H7 (cell line): ENCODE measurements around the gene COL17A1. TPM values are rescaled to one million over a fixed set of nuclear protein-coding genes. Genes with fewer than 3 reads are reported as not detected.
A peak's percentile ranks its signal among the peaks of the same experiment; 100 is the strongest.

Experiments used
- DNase-seq: peaks from one replicate; pipeline ENCODE4 v3.0.0; 2012
- H3K27me3 ChIP-seq: 2 replicates; pipeline ENCODE4 v1.6.0; 2011; ENCODE audit warnings: mild to moderate bottlenecking, low read length; ENCODE audit not compliant: control insufficient read depth, insufficient read depth
- H3K36me3 ChIP-seq: replicated peaks from 2 replicates; pipeline ENCODE4 v1.5.1; 2011; ENCODE audit warnings: low read length; ENCODE audit not compliant: control insufficient read depth, insufficient read depth
- H3K4me3 ChIP-seq: 2 replicates; pipeline ENCODE4 v1.5.1; 2011; ENCODE audit warnings: low read depth, mild to moderate bottlenecking, control low read depth, low read length, moderate library complexity; ENCODE audit not compliant: insufficient read depth
- total RNA-seq: library from RNA; depleted of rRNA; stranded (reverse); fragments of >200 nt; shearing (Covaris generic); gene quantifications from 2 replicates; pipeline ENCODE4 v1.2.3, GENCODE V29; 2014

The COL17A1 gene
- total RNA-seq, 1 experiment from 2014 or later, result 1.0 TPM

- no peak overlapping the region for H3K4me3 ChIP-seq
- DNase-seq, result no peak
- H3K36me3 ChIP-seq, result no peaks in the 10 kb centered on the region; the same call in 1 of the 2 replicates
- H3K27me3 ChIP-seq, result no peaks in the 10 kb centered on the region
These were observed 48.3 kb downstream of the COL17A1 start for GRCh38 chr10:104037261-104037951.

- H3K36me3 ChIP-seq, result no peaks in the 10 kb centered on the region; the same call in 1 of the 2 replicates
- peak; percentile 29 for DNase-seq
- H3K27me3 ChIP-seq, result no peaks in the 10 kb centered on the region
- H3K4me3 ChIP-seq, result no peak overlapping the region
These were observed 49.0 kb downstream of the COL17A1 start for GRCh38 chr10:104036518-104037260.

GRCh38 chr10:104036069-104036384 is 49.7 kb downstream of the COL17A1 start:
- no peak for DNase-seq
- H3K36me3 ChIP-seq, result no peaks in the 10 kb centered on the region; the same call in 1 of the 2 replicates
- H3K27me3 ChIP-seq, result no peaks in the 10 kb centered on the region
- H3K4me3 ChIP-seq, result no peak overlapping the region

DNA sequence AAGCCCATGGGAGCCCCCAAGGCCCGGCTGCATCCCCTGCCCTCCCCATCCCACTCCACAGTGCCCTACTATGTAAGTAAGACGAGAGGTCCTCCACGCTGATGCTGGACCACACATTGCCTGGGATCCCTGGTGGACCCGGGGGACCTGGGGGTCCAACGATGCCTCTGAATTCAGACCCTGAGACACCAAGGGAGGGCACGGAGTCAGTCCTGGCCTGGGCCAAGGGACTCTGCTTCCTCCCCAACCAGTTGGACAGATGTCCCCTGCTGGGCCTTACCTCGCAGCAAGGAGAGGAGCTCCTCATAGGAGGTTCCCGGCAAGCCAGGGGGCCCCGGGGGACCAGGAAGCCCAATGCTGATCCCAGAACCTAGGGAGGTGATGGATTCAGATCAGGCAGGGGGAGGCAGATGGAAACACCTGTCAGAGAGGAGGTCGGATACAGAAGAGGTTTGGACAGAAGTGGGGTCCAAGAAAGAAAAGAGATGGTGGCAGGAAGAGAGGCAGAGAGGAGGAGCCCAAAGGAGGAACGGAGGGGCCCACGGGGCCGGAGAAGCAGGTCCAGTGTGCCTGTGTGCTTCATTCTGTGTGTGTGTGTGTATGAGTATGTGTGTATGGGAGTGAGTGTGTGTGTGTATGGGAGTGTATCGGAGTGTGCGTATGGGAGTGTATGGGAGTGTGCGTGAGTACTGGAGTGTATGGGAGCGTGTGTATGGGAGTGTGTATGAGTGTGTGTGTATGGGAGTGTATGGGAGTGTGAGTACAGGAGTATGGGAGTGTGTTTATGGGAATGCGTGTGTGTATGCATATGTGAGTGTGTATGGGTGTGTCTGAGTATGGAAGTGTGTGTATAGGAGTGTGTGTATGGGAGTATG is 50.2 kb downstream of the COL17A1 start:
- Histone ChIP-seq H3K36me3 (no peaks in the 10 kb centered on the region; the same call in 1 of the 2 replicates), H3K4me3 (no peak overlapping the region), H3K27me3 (no peaks in the 10 kb centered on the region)
- DNase-seq, result peak; percentile 7

DNA sequence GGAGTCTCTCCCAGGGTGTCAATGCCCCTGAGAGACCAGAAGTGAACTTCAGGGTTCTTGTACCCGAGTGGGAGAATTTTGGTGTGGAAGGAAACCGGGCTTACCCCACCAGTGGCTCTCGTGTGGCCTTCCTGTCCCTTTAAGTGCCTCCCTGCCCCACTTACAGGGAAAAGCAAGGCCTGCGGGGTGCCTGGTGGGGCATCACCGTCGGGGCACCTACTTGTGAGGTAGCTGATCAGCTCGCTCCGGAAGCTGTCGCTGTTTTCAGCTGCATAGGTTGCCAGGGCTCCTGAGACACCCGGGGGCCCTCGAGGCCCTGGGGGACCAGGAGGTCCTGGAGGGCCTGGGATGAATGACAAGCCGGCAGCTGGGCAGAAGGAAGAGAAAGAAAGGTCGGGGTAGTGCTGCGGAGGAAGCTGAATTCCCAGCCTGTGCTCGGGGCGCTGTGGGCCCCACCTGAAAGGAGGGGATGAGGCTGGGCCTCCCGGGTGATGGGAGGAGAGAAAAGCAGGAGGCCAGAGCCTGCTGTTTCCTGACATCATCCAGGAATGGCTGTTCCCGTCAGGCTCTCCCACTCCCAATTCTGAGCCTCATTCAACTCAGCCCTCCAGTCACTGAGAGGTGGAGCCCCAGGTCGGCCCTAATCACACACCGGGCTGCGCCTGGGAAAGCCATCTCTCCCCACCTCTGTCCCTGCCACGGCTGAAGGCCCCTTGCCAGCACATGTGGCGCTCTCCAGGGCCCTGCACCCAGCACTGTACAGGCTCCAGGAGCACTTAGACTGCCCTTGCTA is 51.1 kb downstream of the COL17A1 start:
- DNase-seq, result peak; percentile 66
- H3K36me3 ChIP-seq, result no peaks in the 10 kb centered on the region; the same call in 1 of the 2 replicates
- H3K4me3 ChIP-seq, result no peak overlapping the region
- no peaks in the 10 kb centered on the region for H3K27me3 ChIP-seq

DNA sequence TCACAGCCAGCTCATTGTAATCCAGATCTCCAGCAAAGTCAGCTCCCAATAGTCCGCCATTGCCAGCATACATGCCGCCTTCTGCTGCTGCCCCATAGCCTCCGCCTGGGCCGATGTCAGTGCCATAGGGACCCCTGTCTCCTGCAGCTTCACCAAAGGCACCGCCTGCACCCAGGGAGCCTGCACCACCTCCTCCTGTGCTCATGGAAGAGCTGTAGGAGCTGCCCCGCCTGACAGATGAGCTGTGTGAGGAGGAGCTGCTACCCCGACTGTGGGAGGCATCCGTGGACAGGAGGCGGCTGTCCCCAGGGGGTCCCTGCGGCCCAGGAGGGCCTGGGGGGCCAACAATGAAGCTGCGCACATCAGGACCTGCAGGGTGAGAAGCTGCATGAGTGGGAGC is 51.7 kb downstream of the COL17A1 start:
- Histone ChIP-seq H3K36me3 (no peaks in the 10 kb centered on the region; the same call in 1 of the 2 replicates), H3K27me3 (no peaks in the 10 kb centered on the region), H3K4me3 (no peak overlapping the region)
- no peak for DNase-seq

DNA sequence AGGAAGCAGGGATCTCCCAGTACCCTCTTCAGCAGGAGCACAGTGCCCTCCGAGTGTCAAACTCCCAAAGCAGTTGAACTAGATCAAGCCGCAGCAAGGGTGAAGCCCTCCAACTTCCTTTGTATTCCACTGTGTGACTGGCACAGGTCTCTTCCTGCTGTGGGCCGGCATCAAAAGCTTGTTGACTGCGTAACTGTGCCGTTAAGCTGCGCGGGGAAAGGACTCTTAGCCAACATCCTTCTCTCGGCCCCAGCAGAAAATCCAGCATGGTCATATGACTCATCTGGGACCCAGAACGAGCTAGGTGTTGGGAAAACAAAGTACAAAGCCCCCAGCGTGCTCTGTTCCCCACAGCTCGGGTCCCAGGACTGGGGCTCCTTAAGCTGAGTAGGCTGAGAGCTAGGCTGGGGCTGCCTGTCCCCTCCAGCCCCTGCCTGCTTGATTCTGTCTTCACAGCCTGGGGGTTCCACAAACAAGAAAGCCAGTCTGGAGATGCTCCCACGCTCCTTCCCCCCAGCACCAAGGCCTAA is 52.2 kb downstream of the COL17A1 start:
- H3K27me3 ChIP-seq, result no peaks in the 10 kb centered on the region
- H3K4me3 ChIP-seq, result no peak overlapping the region
- DNase-seq, result peak; percentile 43
- H3K36me3 ChIP-seq, result no peaks in the 10 kb centered on the region; the same call in 1 of the 2 replicates

DNA sequence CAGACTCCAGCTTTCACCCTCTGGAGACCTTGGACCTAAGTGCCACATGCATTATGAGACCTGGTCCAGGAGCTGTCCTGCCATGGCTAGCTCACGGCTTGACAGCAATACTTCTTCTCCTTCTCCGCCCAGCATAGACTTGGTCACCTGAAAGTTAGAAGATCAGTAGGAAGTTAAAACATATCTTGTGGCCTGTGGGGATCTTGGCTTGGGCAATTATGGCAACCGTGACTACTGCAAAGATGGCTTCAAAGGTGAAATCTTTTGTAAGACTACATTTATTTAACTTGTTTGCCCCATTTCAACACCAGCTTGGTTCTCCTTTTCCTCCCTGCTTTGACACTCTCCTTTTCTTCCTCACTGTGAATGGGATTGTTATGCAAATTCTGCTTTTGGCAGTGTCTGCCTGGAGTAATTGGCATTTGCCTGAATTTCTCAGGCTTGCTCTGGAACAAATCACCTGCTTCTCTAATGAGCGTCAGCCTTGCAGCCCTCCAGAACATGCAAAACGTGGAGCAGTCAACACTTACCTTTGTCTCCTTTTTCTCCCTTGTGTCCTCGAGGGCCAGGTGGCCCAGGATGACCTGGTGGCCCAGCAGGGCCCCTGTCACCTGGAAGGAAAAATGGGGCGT is 53.4 kb downstream of the COL17A1 start:
- peak; percentile 71 for DNase-seq
- Histone ChIP-seq H3K27me3 (no peaks in the 10 kb centered on the region), H3K4me3 (no peak overlapping the region), H3K36me3 (no peaks in the 10 kb centered on the region; the same call in 1 of the 2 replicates)

- Histone ChIP-seq H3K36me3 (no peaks in the 10 kb centered on the region; the same call in 1 of the 2 replicates), H3K4me3 (no peak overlapping the region), H3K27me3 (no peaks in the 10 kb centered on the region)
- DNase-seq, result peak; percentile 11
These were observed 54.0 kb downstream of the COL17A1 start for GRCh38 chr10:104031631-104032030.

- no peak for DNase-seq
- Histone ChIP-seq H3K36me3 (no peaks in the 10 kb centered on the region; the same call in 1 of the 2 replicates), H3K27me3 (no peaks in the 10 kb centered on the region), H3K4me3 (no peak overlapping the region)
These were observed 56.2 kb downstream of the COL17A1 start for GRCh38 chr10:104029521-104029860.

DNA sequence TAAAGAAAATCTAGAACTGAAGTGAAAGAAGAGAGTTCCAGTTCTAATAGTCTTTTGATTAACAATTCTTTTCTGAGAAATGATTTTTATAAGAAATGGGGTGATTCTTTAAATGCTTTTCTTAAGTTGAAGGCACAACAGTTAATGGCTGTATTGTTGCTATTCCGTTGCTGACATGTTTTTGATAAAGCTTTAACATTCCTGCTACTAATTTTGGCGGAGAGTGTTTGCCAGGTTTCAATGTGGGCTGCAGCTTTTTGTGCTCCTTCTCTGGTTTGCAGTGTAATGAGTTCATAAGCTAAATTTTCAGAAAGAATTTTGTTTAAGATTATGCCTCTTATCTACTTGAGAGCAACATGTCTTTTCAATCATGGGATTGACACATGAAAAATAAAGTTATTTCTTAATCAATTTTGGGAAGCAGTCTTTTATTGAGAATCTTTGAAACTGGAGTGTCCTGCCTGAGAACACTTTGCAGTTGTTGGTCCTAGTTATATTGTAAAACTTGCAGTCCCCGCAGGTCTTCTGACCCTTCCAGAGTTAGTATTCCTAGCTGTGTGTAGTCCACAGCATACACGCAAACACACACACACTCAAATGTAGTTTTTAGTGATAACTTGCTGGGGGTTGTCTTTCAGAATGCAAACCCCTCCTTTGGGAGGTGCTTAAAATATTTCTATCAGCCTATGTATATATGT is 56.7 kb downstream of the COL17A1 start:
- Histone ChIP-seq H3K4me3 (no peak overlapping the region), H3K36me3 (no peaks in the 10 kb centered on the region; the same call in 1 of the 2 replicates), H3K27me3 (no peaks in the 10 kb centered on the region)
- no peak for DNase-seq

DNA sequence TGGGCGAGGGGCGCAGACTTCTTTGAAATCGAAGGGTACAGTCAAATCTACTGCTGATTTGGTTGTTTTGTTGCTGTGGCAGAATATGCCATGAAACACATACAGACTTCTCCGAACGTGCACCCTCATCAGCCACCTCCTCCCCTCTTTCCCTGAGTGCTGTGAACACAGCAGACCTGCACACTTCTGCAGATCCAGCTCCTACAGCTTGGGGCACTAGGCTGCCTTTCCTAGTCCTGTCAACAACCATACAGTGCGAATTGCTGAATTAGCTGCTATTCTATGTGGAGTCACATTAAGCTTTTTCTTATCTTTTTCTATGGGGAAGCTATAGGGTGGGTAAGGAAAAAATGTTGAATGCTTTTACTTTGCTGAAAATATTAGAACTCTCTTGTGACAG is 57.5 kb downstream of the COL17A1 start:
- H3K4me3 ChIP-seq, result no peak overlapping the region
- peak; percentile 65 for DNase-seq
- H3K27me3 ChIP-seq, result no peaks in the 10 kb centered on the region
- H3K36me3 ChIP-seq, result peaks cover 1% of the 10 kb centered on the region; the same call in 1 of the 2 replicates

- no peak for DNase-seq
- Histone ChIP-seq H3K36me3 (peaks cover 3% of the 10 kb centered on the region; the same call in 1 of the 2 replicates), H3K27me3 (no peaks in the 10 kb centered on the region), H3K4me3 (no peak overlapping the region)
These were observed 58.9 kb downstream of the COL17A1 start for GRCh38 chr10:104026762-104027161.
